ENCODE measurements around the gene CHRNA7. TPM values are rescaled to one million over a fixed set of nuclear protein-coding genes. Genes with fewer than 3 reads are reported as not detected.

CHRNA7 gene
- polyA plus RNA-seq, 2 of the 4 experiments (the other 2 are of a cell fraction), result 1.3 to 1.4 TPM

GRCh38 chr15:32131803-32132202, 101.5 kb downstream of the CHRNA7 start:
- Histone ChIP-seq H3K4me1 (no peaks in the 10 kb centered on the region), H3K27ac (no peak overlapping the region), H3K4me2 (no peak overlapping the region), H3K9me3 (no peaks in the 10 kb centered on the region), H3K4me3 (no peak overlapping the region)
- CTCF ChIA-PET, result no interaction called here
- no peak for DNase-seq (ENCODE audit: low read depth in 1 of 2, low spot score in 1 of 2)
- no peak for ATAC-seq
- POLR2A ChIA-PET, result no interaction called here
- WGBS (ENCODE audit: missing lambda C conversion rate), result 63% methylated on average over 4 of the region's 4 CpGs
- no peak for FAIRE-seq
- TF ChIP-seq ZC3H11A (IDR thresholded peaks at IDR 0.05) (no peak), HEYL (CRISPR knock-in tag; IDR thresholded peaks at IDR 0.05) (no peak), HMGXB4 (CRISPR knock-in tag; IDR thresholded peaks at IDR 0.05; ENCODE audit: borderline replicate concordance) (no peak), KDM5A (IDR thresholded peaks at IDR 0.05) (no peak), JUNB (IDR thresholded peaks at IDR 0.05) (no peak), EHF (CRISPR knock-in tag; IDR thresholded peaks at IDR 0.05) (no peak), NFE2L2 (conservative IDR thresholded peaks at IDR 0.05; ENCODE audit: low read length) (no peak), RAD21 (conservative IDR thresholded peaks at IDR 0.05 in 1 of 2, IDR thresholded peaks at IDR 0.05 in 1 of 2) (no peak), KDM1A (IDR thresholded peaks at IDR 0.05; ENCODE audit: low read depth) (no peak), MYC (IDR thresholded peaks at IDR 0.05; ENCODE audit: borderline replicate concordance, low read length) (no peak), FOXS1 (CRISPR knock-in tag; IDR thresholded peaks at IDR 0.05) (no peak), POLR2A (IDR thresholded peaks at IDR 0.05; ENCODE audit: low read length) (no peak)

GRCh38 chr15:32132859-32133258, 102.5 kb downstream of the CHRNA7 start:
- ATAC-seq, result no peak
- POLR2A ChIA-PET, result no interaction called here

More at GRCh38 chr15:32132859-32133258, 102.5 kb downstream of the CHRNA7 start:
- Histone ChIP-seq H3K4me2 (no peak overlapping the region), H3K4me1 (no peaks in the 10 kb centered on the region), H3K27ac (no peak overlapping the region), H3K4me3 (no peak overlapping the region), H3K9me3 (no peaks in the 10 kb centered on the region)
- TF ChIP-seq CTCF (IDR thresholded peaks at IDR 0.05) (no peak), NFE2L2 (conservative IDR thresholded peaks at IDR 0.05; ENCODE audit: low read length) (no peak), JUNB (IDR thresholded peaks at IDR 0.05) (no peak), HES2 (IDR thresholded peaks at IDR 0.05) (no peak), KDM1A (IDR thresholded peaks at IDR 0.05; ENCODE audit: low read depth) (no peak), POLR2A (IDR thresholded peaks at IDR 0.05; ENCODE audit: low read length) (no peak), EP300 (IDR thresholded peaks at IDR 0.05) (no peak), ZNF302 (CRISPR knock-in tag; IDR thresholded peaks at IDR 0.05) (no peak), FOXS1 (CRISPR knock-in tag; IDR thresholded peaks at IDR 0.05) (no peak), NR3C1 (IDR thresholded peaks at IDR 0.05) (no peak), ZFP36 (IDR thresholded peaks at IDR 0.05; ENCODE audit: borderline replicate concordance, partially characterized antibody) (no peak), JUN (IDR thresholded peaks at IDR 0.05) (no peak), HDAC2 (IDR thresholded peaks at IDR 0.05) (no peak), ESRRA (IDR thresholded peaks at IDR 0.05; ENCODE audit: borderline replicate concordance, low read length) (no peak), RAD21 (conservative IDR thresholded peaks at IDR 0.05 in 1 of 2, IDR thresholded peaks at IDR 0.05 in 1 of 2) (no peak), CBX2 (IDR thresholded peaks at IDR 0.05; ENCODE audit: borderline replicate concordance, low read depth) (no peak), SREBF2 (IDR thresholded peaks at IDR 0.05) (no peak), ELK1 (IDR thresholded peaks at IDR 0.05; ENCODE audit: low read depth, low read length) (no peak), BCL3 (IDR thresholded peaks at IDR 0.05) (no peak), RNF2 (IDR thresholded peaks at IDR 0.05; ENCODE audit: borderline replicate concordance, low read depth) (no peak)
- no peak for FAIRE-seq
- CTCF ChIA-PET, result interaction anchor here (0.5 kb wide), 1 partner anchor 640 kb away, joined by 4 read pairs; no protein-coding TSS in a partner anchor
- no peak for DNase-seq (ENCODE audit: low read depth in 1 of 2, low spot score in 1 of 2)
- 41% methylated on average over 2 of the region's 2 CpGs for WGBS (ENCODE audit: missing lambda C conversion rate)
